Activated CD8-positive, alpha-beta memory T cell treated with anti-CD3 and anti-CD28 coated beads for 1 hour (primary cell): ENCODE data around the gene TNRC6B.
"Not testable (repeated sequence)": the region's sequence is repeated elsewhere in the genome, so short reads cannot be mapped to it uniquely, and the experiment has no call there.

Experiments
- DNase-seq, 2 donors: peaks; one replicate each; pipeline ENCODE4 v3.0.0-alpha.2; 2020; ENCODE audit warnings: low read depth in 1 of 2; ENCODE audit errors: extremely low read depth in 1 of 2

Gene TNRC6B

GRCh38 chr22:40181323-40181722 is 3.6 kb downstream of the TNRC6B start:
- DNase-seq = no peak

DNA sequence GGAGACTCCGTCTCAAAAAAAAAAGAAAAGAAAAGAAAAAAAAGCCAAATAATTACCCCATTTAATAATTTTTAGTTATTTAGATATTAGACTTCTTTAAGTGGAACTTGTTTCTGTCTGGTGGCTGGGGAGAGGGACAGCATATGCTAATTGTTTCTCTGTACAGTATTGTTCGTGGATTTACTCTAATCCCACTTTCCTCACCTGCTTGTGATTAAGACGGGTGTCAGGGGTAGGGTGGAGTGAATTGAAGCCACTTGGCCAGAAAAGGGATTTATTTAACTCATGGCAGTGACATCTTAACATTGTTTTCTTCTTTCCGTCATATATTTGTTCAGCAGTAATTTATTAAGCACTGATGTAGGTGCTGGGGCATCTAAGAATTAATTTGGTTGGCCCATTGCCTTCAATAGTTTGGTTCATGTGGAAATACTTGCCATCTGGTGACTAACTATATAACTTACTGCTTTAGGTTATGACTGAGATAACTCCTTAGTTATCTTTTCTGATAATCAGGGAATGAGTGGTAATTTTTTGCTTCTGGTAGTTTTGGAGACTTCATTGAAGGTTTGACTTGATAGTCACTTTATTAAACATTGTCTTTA is 4.6 kb downstream of the TNRC6B start:
- no peak for DNase-seq

DNA sequence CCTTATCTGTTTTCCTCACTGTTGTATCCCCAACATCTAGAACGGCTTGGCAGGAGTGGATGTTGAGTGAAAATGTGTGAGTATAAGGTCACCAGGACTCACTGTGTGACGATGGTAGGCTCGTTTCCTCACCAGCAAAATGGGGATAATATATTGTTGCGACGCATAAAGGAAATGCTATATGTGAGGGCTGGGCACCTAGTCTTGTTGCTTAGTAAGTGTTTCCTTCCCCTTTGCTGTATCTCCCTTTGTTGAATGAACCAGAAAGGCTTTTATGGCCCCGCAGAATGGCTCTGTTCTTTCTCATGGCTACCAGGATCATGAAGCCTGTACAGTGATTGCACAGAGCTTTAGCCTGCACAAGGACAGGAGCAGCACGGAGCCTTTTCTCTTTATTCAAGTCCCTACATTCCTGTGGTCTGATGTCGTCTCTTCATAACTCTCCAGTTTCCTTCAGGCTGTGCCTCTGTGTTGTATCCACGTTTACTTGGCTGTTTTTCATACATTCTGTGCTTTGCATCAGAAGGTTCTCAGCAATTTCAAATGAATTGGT is 5.4 kb downstream of the TNRC6B start:
- no peak for DNase-seq

- DNase-seq = not testable (repeated sequence)
These were observed 5.9 kb downstream of the TNRC6B start for GRCh38 chr22:40183603-40184002.

DNA sequence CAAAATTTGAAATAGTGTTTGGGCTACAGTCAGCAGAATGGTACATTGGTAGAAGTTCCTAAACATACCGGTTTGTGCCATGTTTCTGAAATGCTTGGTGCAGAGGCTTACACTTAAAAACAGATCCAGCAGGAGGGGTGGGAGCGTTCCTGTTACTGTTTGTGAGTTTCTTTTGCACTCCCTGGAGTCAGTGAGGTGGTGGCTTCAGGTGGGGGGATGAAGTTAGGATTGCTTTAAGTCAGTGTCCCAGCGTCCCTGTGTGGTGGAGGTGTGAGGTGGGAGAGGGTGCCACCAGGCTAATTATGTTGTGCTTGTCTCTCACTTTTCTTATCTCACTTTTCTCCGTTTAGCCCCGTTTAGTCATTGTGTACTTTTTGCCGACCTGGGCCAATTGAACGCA is 9.7 kb downstream of the TNRC6B start:
- DNase-seq = no peak

DNA sequence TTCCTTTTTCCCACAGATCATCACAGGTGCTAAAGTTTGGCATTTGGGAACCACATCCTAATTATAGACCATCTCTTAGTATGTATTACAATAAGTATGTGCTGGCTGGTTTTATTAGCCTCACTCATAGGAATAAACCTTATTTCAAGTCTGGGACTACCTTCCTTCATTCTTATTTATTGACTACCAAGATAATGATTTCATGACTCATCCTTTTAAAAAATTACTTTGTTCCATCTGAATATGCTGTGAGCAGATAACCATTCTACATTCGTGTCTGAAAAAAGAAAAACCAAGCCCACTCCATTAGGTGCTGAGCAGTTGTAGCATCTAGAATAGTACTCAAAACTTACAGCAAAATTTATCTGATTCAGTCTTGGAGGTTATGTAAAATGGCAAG is 12.3 kb downstream of the TNRC6B start:
- DNase-seq = no peak

- DNase-seq = no peak
These were observed 12.8 kb downstream of the TNRC6B start for GRCh38 chr22:40190501-40190900.

DNA sequence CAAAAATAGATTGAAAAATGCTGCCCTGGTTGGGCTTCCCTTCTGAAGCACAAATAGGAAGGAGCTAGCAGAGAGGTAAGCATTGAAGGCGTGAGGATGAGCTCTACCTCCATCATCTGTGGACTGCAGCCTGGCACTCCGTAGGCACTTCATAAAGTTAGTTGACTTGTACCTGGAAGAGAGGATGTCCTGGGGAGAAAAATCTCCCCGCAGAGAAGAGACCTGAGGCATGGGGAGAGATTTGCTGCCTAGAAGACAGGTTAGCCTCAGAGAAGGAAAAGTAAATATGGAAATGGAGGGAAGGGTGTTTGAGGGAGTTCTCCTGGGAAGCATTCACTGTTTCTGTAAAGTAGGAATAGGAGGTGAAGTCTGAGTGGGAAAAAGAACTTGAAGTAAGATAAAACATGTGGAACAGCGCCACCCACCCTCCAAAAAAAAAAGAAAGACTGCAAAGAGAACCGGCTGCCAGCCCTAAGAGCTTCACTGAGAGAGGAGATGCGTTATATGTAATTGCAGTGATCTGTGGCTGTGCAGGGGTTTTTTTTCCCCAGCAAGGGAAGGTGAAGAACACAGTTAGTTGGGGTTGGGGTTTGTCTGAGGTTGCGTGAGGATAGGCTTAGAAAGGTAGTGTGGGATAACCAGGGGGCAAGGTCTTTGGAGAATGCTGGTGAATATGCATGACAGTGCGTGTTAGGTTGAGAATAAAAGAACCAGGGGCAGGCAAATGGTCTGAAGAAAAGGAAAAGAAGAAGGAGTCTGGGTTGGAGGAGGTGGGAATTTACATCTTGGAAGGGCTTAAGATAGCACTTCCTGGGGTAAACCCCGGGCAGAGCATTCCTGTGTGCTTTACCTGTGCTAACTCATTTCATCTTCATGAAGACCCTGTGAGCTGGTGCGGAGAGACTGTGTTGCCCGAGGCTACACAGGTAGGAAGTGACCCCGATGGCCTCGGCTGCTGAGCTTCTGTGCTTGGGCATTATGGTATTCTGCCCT is 16.0 kb downstream of the TNRC6B start:
- DNase-seq = no peak

DNA sequence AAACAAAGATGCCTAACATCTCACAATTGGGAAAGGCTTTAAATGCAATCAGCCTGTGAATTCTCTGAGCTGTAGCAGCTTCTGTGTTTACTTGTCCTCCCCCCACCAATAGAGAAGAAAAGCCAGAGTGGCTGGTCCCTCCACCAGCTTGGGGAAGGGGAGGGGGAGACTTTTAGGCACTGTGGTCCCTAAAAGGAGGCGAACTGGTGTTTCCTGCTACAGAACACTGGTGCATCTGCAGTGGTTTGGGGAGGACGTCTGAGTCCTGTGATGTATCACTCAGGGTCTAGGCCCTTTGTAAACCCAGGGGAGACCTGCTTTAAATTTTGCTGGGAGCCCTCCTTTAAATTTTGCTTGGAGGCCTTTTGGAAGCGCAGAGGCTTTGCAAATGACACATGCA is 16.9 kb downstream of the TNRC6B start:
- no peak for DNase-seq

DNA sequence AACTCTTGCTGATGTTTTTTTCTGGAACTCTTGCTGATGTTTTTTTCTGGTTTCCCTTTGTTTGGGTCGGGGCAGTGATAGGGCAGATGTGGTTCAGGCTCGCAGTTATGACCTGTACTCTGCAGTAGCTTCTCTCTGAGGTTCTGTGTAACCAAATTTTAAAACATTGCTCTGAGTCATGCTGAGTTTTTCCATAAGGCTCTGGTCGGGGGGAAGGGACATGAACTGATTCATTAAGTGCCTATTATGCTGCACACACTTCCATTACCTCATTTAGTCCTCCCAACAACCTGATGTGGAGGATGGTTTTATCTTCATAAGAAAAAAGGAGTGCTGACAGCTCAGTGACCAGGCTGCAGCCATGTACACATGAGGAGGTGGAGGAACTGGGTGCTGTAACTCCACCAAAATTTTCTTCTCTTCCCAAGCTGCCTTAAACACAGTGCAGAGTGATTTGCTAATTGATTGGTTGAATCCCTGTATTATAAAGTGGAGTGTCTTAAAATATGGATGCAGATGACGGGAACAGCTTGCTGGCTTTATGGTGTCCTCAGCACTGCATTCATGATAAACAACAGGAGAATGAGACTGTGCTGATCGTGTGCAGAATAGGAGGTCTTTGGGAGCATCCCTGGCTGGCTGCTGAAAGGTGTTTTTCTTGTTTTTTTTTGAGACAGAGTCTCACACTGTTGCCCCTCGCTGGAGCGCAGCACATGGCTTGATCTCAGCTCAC is 19.1 kb downstream of the TNRC6B start:
- DNase-seq = no peak

GRCh38 chr22:40197421-40197820 is 19.7 kb downstream of the TNRC6B start:
- DNase-seq = not testable (repeated sequence)

DNA sequence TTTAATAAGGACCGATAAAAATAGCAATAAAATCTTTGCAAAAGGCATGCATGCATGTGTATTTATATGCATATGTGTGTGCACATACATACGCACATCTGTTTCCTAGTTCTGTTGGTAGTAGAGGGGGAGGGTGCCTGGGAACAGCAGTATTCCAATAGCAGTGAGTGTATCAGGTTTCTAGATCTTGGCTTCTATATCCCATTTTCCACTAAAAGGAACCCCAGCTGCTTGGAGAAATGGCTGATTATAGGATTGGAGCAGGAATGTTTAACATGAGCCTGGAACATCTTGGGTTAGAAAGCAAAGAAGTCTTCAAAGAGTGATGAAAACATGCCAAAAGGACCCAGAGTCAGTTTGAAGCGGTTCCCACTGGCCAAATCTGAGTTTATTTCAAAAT is 21.0 kb downstream of the TNRC6B start:
- DNase-seq = no peak

- DNase-seq = no peak
These were observed 21.5 kb downstream of the TNRC6B start for GRCh38 chr22:40199223-40199622.

GRCh38 chr22:40199852-40200251 is 22.1 kb downstream of the TNRC6B start:
- no peak for DNase-seq

- DNase-seq = no peak
These were observed 23.2 kb downstream of the TNRC6B start for GRCh38 chr22:40200795-40201530.

DNA sequence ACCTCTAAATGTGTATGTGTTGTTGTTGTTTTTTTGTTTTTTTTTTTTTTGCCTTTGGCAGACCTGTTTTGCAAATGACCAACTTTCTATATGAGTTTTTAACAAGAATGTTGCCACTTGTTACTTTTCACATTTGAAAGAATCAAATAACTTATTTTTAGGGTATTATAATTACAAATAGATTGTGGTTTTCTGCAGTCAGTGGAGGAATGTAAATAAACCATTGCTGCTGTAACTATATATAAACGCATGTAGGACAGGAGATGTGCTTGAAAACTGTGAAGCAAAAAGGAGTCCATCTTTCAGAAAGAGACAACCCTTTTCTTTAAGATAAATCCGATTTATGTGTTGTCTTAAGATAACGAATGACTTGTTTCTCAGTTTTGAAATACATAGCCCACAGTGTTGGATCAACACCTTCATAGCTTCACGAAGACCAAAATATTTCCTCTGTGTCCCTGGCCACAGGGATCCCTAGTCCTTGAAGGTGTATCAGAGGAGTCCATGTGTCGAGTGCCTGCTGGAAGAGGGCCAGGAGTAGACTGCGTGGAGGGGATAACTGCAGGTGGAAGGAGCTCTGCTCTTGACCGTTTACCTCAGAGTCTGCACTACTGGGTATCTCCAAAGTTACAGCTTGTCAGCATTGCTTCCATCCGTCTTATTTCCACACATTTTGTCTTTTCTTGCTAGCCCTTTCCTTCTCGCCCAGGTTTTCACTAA is 24.7 kb downstream of the TNRC6B start:
- no peak for DNase-seq

DNA sequence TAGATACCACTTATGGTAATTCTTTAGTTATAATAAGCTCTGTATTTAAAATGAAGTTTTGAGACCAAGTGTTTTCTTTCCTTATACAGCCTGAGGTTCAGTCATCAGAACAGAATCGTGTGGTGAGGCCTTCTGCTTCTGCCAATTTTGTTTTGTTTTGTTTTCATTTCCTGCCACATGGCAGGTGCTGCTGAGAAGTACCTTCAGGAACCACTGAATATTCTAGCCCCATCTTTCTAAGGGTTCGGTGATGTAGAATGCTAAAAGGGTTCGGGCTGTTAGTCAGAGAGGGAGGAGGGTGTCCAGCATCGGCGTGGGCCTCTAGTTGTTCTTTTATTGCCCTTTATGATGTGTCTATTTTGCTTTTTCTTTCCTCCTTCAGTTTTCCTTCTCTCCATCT is 25.8 kb downstream of the TNRC6B start:
- DNase-seq = no peak

DNA sequence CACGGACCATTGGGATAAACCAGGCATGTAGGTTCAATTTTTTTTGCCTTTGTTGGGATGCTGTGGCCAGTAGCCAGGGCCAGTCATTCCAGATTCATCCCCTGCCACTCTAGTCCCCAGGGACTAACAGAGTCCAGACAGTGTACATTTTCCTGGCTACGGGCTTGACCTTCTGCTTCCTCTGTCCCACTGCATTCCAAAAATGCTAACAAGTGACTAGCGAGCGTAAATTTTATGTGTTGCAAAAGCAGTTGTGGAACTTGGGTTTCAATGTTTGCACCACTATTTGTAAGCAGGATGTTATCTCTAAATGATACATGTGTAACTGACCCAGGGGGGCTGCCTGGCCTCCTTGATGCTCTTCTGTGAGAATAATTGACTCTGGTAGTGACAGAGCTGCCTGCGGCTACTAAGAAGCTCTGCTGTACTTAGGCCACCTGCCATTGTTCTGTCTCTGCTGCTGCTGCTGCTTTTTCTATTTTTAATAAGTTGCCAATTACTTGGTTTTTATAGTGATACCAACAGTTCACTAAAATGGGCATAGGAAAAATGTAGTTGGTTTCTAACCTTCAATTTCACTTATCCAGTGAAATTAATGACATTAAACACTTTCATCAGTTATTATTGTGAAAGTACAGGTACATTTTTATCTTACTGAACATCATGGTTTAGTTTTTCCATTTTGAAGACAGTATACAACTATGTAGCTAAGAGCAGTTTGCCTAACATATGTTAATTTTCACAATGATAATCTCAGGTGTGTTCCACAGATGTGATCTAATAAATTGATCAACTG is 26.8 kb downstream of the TNRC6B start:
- DNase-seq = no peak

GRCh38 chr22:40206561-40206960 is 28.8 kb downstream of the TNRC6B start:
- DNase-seq = no peak
